Coronary artery (tissue), 2 donors: Measurements from ENCODE around the gene CATSPER4.
A peak's percentile ranks its signal among the peaks of the same experiment; 100 is the strongest.
"Not testable (repeated sequence)": the region's sequence is repeated elsewhere in the genome, so short reads cannot be mapped to it uniquely, and the experiment has no call there.

ENCODE experiments used
- DNase-seq: peaks from one replicate; pipeline ENCODE4 v3.0.0-alpha.2; 2017; ENCODE audit warnings: low spot score
- H3K27ac ChIP-seq, 2 donors: fragments of 200-600 bp; sonication (generic); one replicate each; pipeline ENCODE4 v1.5.1; 2016 to 2019
- H3K4me3 ChIP-seq: fragments of 200-600 bp; sonication (generic); 2 replicates; pipeline ENCODE4 v1.5.1; 2016; ENCODE audit warnings: mild to moderate bottlenecking, moderate library complexity
- CTCF ChIP-seq: fragments of 200-600 bp; sonication (generic); IDR thresholded peaks from one replicate; pipeline ENCODE4 v1.5.1; 2019; ENCODE audit warnings: antibody characterized with exemption

Gene CATSPER4

DNA sequence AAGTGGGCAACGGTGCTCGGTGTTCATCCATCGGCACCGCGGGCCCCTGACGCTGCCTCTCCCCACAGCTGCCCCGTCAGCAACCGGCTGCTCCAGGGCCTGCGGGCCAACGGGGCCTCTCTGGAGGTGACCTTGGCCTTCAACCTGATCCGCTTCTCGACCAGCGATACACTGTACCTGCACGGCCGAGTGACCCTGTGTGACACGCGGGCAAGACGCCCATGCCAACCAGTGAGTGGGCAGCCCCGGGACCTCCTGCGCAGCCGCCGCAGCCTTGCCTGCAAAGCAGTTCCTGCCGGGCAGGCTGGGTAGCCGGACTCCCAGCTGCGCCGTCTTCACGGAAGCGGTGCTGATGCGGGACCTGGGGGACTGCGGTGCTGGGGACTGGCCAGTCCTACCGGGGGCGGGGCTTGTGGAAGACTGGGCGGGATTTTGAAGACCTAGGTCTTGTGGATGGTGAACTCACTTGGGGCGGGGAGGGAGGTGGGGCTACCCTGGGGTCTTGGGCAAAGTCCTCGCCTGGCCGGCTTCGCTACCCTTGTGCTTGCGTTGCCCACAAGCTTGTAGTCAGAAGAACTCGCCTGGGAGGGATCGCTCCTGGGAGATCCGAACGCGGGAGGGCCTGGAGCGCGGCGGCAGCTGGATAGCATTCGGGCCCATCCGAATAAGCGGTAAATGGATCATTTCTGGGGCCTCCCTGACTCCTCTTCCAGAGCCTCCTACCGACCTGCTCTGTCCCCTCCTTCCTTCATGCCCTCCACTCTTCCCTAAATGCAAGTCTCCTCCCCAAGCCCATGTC is 34.8 kb downstream of the CATSPER4 start:
- DNase-seq, result peak; percentile 47
- no peak for TF ChIP-seq CTCF
- H3K27ac ChIP-seq, result no peak overlapping the region
- peak overlapping the region; percentile 68 for H3K4me3 ChIP-seq

DNA sequence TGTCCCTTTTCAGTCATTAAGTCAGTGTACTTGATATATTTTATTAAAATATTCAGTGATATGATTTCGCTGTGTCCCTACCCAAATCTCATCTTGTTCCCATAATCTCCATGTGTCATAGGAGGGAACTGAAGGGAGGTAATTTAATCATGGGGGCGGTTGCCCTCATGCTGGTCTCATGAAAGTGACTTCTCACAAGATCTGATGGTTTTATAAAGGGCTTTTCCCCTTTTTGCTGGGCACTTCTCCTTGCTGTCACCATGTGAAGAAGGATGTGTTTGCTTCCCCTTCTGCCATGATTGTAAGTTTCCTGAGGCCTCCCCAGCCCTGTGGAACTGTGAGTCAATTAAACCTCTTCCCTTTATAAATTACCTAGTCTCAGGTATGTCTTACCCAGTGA is 40.3 kb downstream of the CATSPER4 start:
- H3K27ac ChIP-seq, DNase-seq, H3K4me3 ChIP-seq: not testable (repeated sequence)

DNA sequence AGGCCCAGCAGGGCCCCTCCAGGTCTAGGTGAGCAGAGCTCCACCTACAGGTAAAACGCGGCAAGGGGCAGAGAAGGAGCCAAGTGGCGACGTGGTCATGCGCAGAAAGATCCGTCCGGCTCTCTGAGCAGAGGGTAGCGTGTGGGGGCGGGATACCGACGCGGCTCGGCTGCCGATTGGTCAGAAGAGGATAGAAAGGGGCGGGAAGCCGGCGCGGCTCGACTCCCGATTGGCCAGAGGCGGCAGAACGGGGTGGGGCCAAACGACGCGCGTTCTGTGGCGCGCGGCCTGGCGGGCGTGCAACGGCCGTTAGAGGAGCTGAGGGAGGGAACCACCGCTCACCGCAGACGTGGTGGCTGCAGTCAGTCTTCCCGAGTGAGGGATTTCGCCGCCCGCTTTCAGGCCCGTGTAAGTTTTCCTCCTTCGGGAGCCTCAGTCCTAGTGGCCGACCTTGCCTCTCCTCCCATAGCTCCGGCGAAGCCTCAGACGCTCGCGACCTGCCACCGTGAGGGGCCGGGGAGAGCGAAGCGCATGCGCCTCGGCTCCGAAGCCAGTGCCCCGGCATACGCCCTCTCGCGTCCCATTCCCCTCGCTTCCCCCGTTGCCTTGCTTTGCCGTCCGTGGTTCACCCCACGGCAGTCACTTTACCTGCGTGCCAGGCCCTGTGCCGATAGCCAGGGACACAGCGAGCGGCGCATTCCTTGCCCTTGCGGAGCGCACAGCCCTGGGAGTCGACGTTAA is 43.7 kb downstream of the CATSPER4 start, which contains the start of gene CEP85:
TSS of gene CEP85 (plus strand) at position 298 of the 741 bp plus-strand sequence. CDS start 5,584 bp downstream, outside the sequence.
- Histone ChIP-seq H3K27ac (peak within 1 kb of the TSS; percentile 76 to 86), H3K4me3 (peak within 1 kb of the TSS; percentile 74)
- peak; percentile 65 for TF ChIP-seq CTCF
- DNase-seq, result peak; percentile 97

DNA sequence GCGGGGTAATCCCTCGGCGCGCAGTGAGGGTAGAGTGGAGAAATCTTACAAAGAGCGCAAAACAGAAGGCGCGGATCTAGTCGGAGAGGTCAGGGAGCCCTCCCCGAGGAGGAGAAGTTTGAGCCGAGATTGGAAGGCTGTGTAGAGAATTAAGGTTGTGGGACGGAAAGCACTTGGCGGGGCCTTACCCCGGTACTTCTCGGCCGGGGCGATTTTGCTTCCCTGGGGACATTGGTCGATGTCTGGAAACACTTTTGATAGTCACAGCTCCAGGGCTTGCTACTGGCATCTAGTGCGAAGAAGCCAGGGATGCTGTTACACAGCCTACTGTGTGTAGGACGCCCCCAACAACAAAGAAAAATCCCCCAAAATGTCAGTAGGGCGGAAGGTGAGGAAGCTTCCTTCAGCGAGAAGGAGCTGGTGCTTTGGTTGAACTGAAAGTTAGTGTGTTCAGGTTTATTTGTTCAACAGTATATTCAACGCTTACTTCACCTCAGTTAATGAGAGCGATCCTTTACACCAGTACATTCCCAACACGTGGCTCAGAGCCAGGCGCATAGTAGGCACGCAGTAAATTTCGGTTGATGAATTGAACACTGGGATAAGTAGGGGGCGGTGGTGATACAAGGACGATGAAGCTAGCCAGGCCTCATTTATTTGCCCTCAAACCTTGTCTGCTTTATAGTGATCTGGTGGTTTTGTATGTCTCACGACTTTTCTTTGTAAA is 44.4 kb downstream of the CATSPER4 start:
- Histone ChIP-seq H3K4me3 (peak overlapping the region; percentile 74), H3K27ac (peak overlapping the region; percentile 76 to 86)
- DNase-seq, result no peak
- no peak for TF ChIP-seq CTCF

DNA sequence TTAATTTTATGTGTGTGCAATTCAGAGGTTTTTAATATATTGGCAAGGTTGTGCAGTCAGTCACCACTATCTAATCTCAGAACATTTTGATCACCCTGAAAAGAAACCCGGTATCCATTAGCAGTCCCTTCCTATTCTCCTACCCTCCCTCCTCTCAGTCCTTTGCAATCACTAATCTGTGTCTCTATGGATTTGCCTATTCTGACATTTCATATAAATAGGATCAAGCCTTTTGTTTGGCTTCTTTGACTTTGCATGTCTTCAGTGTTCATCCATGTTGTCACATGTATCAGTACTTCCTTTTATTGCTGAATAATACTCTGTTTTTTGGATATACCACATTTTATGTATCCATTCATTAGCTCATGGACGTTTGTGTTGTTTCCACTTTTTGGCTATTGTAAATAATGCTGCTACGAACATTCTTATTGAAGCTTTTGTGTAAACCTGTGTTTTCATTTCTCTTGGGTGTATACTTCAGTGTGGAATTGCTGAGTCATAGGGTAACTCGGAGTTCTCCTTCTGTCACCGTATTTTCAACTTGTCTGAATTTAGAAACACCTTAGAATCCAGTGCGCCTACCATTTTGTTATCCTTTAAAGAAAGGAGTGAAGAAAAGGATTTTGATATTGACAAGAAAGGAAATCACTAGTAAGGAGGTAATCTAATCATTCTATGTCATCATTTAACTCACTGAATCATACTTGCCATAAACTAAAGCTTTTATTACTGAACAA is 47.0 kb downstream of the CATSPER4 start:
- DNase-seq, result no peak
- H3K27ac ChIP-seq, result no peak overlapping the region
- H3K4me3 ChIP-seq, result no peak overlapping the region
- no peak for TF ChIP-seq CTCF

DNA sequence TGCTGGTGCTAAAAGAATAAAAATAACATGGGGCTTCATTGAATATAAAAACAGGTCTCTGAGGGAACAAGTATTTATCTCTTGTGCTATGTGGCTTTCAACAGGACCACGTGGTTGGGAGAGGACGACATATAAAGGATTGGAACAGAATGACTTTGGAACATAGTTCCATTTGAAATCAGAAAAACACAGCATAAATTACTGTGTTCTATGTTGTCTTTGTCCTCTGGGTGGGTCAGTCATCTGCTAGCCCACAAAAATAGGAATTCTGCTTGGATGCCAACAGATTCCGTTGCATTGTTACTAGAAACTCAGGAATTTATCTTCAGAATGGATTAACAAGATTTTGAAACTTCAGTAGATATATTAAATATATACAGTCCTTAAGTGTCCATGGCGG is 49.5 kb downstream of the CATSPER4 start:
- no peak overlapping the region for H3K4me3 ChIP-seq
- no peak for TF ChIP-seq CTCF
- H3K27ac ChIP-seq, result no peak overlapping the region
- no peak for DNase-seq
